Ectodermal cell (in vitro differentiated cells): Measurements from ENCODE around the gene BRF1.

Experiments used
- H3K27ac ChIP-seq: 2 replicates; pipeline ENCODE4 v1.7.0; 2013; ENCODE audit warnings: mild to moderate bottlenecking, low read depth, low read length; ENCODE audit not compliant: insufficient read depth, poor library complexity, severe bottlenecking
- H3K27me3 ChIP-seq: 2 replicates; pipeline ENCODE4 v1.7.0; 2013; ENCODE audit warnings: mild to moderate bottlenecking, low read length; ENCODE audit not compliant: insufficient read depth, control insufficient read depth, poor library complexity, severe bottlenecking
- H3K36me3 ChIP-seq: one replicate; pipeline ENCODE4 v1.7.0; 2013; ENCODE audit warnings: low read length; ENCODE audit not compliant: control insufficient read depth, insufficient read depth
- H3K4me1 ChIP-seq: one replicate; pipeline ENCODE4 v1.7.0; 2013; ENCODE audit warnings: low read length; ENCODE audit not compliant: control insufficient read depth, insufficient read depth
- H3K4me3 ChIP-seq: 2 replicates; pipeline ENCODE4 v1.7.0; 2013; ENCODE audit warnings: low read depth, low read length, control low read depth; ENCODE audit not compliant: insufficient read depth
- H3K9me3 ChIP-seq: 2 replicates; pipeline ENCODE4 v1.7.0; 2013; ENCODE audit warnings: mild to moderate bottlenecking, low read length, moderate library complexity; ENCODE audit not compliant: control insufficient read depth
- WGBS, 2 experiments: methylation state at CpG; one replicate each; pipeline ENCODE4 v1.1.7; 2013; ENCODE audit warnings: missing lambda C conversion rate in 2 of 2; 5-methylcytosine and 5-hydroxymethylcytosine counted together

BRF1 gene

GRCh38 chr14:105227346-105227745 is 73.5 kb downstream of the BRF1 start:
- WGBS, 2 experiments: 96% methylated on average over 14 of the region's 14 CpGs

GRCh38 chr14:105226198-105226597 is 74.6 kb downstream of the BRF1 start:
- 96% methylated on average over 10 of the region's 10 CpGs for WGBS, 2 experiments
- Histone ChIP-seq H3K27me3 (no peaks in the 10 kb centered on the region), H3K36me3 (peaks cover 16% of the 10 kb centered on the region), H3K27ac (no peak overlapping the region), H3K4me3 (no peak overlapping the region), H3K9me3 (no peaks in the 10 kb centered on the region), H3K4me1 (no peaks in the 10 kb centered on the region)

More at GRCh38 chr14:105227346-105227745, 73.5 kb downstream of the BRF1 start:
- Histone ChIP-seq H3K27ac (no peak overlapping the region), H3K9me3 (no peaks in the 10 kb centered on the region), H3K27me3 (no peaks in the 10 kb centered on the region), H3K4me1 (no peaks in the 10 kb centered on the region), H3K36me3 (peaks cover 11% of the 10 kb centered on the region), H3K4me3 (no peak overlapping the region)

DNA sequence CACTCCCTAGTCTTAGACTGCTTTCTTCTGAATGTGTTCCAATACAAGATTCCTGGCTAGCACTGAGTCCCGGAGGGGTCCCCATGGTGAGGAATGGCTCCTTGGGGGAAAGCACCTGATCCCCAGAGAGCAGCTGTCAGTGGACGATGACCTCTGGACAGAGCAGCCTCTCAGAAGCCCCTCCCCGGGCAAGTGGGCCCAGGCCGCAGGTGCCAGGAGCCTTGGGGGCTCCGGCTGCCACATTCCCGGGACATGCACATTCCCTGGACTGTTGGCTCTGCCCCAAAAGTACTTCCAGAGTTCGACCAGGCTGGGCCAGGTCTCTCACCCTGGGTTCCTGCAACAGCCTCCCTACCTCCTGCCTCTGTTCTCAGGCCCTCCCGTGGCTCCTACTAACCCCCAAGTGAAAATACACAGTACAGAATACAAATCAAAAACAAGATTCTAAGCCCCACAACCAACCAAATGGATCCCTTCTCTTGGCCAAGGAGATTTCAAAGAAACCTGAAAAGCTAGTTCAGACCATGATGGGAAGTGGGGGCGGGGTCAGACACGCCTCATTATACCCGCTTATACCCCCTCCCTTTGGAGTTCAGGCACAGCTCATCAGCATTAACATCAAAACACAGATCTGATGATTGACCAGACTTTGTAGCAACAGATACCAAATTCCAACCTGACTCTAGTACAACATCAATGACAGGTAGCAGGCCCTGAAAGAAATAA is 75.8 kb downstream of the BRF1 start:
- H3K4me1 ChIP-seq: no peaks in the 10 kb centered on the region
- H3K9me3 ChIP-seq: no peaks in the 10 kb centered on the region
- 90 to 93% methylated on average over 11 of the region's 11 CpGs for WGBS, 2 experiments
- no peaks in the 10 kb centered on the region for H3K27me3 ChIP-seq
- H3K4me3 ChIP-seq: no peak overlapping the region
- no peak overlapping the region for H3K27ac ChIP-seq
- peaks cover 16% of the 10 kb centered on the region for H3K36me3 ChIP-seq

DNA sequence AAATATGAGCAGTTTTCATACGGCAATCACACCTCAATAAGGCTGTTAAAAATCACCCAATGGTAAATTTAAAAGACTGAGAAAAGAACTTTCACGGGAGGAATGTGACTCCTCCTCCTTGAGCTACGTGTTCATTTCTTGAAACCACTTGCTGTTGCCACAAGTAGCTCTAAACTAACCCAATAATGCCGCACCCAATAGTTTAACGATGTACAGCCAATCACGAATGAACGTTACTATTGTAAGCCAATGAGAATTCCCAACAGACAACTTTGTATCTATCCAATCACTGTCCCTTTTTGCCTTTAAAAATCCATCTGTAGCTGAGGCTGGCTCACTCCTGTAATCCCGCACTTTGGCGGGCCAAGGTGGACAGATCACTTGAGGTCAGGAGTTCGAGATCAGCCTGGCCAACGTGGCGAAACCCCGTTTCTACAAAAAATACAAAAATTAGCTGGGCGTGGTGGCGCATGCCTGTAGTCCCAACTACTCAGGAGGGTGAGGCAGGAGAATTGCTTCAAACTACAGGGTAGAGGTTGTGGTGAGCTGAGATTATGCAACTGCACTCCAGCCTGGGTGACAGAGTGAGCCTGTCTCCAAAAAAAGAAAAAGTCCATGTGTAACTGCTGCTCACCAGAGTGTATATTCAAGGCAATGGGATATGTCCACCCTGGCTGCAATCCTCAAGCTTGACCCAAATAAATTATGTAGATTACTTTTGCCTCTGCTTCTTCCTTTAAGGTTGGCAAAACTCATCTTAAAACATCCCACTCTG is 76.8 kb downstream of the BRF1 start:
- peaks cover 16% of the 10 kb centered on the region for H3K36me3 ChIP-seq
- no peaks in the 10 kb centered on the region for H3K4me1 ChIP-seq
- H3K4me3 ChIP-seq: no peak overlapping the region
- 95 to 96% methylated on average over 15 of the region's 15 CpGs for WGBS, 2 experiments
- H3K9me3 ChIP-seq: no peaks in the 10 kb centered on the region
- no peaks in the 10 kb centered on the region for H3K27me3 ChIP-seq
- H3K27ac ChIP-seq: no peak overlapping the region

DNA sequence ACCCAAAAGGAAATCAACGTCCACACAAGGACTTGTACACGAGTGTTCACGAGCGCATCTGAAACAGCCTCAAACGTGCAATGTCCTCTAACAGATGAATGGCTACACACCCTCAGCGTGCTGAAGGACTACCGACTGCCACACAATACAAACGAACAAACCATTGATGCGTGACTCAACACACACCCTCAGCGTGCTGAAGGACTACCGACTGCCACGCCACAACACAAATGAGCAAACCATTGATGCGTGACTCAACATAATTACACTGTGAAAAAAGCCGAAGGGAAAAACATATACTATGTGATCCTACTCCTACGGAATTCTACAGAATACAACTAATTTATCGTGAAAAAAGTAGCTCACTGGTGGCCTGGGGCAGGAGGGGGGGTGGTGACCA is 77.5 kb downstream of the BRF1 start:
- Histone ChIP-seq H3K36me3 (peaks cover 16% of the 10 kb centered on the region), H3K27ac (no peak overlapping the region), H3K4me1 (no peaks in the 10 kb centered on the region), H3K9me3 (no peaks in the 10 kb centered on the region), H3K27me3 (no peaks in the 10 kb centered on the region), H3K4me3 (no peak overlapping the region)
- 94 to 96% methylated on average over 16 of the region's 16 CpGs for WGBS, 2 experiments

- WGBS, 2 experiments: 96% methylated on average over 27 of the region's 27 CpGs
- no peaks in the 10 kb centered on the region for H3K27me3 ChIP-seq
- no peaks in the 10 kb centered on the region for H3K4me1 ChIP-seq
- no peaks in the 10 kb centered on the region for H3K9me3 ChIP-seq
- no peak overlapping the region for H3K4me3 ChIP-seq
- H3K27ac ChIP-seq: no peak overlapping the region
- peaks cover 16% of the 10 kb centered on the region for H3K36me3 ChIP-seq
Measured at GRCh38 chr14:105221598-105222178, 79.1 kb downstream of the BRF1 start.

DNA sequence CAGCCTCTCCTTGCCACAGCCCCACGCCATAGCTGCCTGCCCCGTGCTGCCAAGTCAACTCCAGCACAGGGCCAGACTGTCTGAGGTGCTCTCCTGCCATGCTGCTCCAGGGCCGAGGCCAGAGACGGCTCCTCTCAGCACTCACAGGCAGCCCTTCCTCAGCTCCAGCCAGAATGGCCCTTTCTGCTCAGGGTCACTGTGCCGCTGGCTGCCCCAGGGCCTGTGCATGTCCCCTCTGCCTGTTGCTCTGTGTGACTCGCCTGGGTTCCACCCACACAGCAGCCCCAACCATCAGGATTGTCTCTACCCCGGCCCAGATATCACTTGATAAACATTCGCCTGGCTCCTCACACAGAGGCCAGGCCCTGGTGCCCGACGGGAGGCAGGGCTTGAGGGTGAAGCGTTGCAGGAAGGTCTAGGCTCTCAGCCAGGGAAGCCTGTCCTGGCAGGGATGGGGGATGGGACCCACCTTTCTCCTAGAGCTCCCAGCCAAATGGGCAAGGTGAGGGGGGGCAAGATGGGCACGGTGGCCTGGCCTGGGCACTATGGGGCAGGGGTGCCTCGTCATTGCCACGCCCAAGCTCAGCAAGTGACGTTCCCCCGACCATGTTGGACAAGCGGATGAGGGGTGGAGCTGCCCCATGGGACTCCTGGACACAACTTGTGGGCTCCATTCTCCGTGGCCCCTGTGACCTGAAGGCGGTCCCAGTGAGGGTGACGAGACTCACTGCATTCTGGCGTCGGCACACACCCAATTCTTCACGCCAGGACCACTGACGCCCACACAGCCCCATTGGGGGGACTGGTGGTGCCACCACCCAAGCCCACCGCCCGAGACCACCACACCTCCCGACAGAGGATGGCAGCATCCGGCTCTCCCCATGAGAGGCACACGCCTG is 79.9 kb downstream of the BRF1 start:
- H3K9me3 ChIP-seq: no peaks in the 10 kb centered on the region
- H3K4me1 ChIP-seq: no peaks in the 10 kb centered on the region
- WGBS, 2 experiments: 96% methylated on average over 29 of the region's 29 CpGs
- H3K27ac ChIP-seq: no peak overlapping the region
- H3K27me3 ChIP-seq: no peaks in the 10 kb centered on the region
- peaks cover 10% of the 10 kb centered on the region for H3K36me3 ChIP-seq
- H3K4me3 ChIP-seq: no peak overlapping the region

DNA sequence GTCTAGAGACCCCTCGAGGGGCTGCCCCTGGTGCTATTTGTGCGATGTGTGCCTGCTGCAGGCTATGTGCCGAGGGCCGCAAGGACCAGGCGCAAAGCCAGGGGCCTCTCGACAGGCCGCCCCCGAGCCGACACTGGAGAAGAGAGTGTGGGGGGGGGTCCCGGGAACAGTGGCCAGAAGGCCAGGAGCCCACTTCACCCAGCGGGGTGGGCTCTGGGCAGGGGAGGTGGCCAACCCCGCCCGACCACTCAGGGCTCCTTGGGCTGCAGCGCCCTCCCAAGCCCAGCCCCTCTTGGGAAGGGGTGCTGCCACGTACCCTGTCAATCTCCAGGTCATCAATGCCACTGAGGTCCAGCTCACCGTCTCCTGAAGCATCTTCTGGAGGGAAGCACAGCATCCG is 81.0 kb downstream of the BRF1 start:
- H3K36me3 ChIP-seq: peaks cover 5% of the 10 kb centered on the region
- no peaks in the 10 kb centered on the region for H3K4me1 ChIP-seq
- H3K4me3 ChIP-seq: no peak overlapping the region
- H3K27ac ChIP-seq: no peak overlapping the region
- H3K9me3 ChIP-seq: no peaks in the 10 kb centered on the region
- 96% methylated on average over 17 of the region's 17 CpGs for whole genome bisulfite sequencing, 2 experiments
- H3K27me3 ChIP-seq: no peaks in the 10 kb centered on the region

DNA sequence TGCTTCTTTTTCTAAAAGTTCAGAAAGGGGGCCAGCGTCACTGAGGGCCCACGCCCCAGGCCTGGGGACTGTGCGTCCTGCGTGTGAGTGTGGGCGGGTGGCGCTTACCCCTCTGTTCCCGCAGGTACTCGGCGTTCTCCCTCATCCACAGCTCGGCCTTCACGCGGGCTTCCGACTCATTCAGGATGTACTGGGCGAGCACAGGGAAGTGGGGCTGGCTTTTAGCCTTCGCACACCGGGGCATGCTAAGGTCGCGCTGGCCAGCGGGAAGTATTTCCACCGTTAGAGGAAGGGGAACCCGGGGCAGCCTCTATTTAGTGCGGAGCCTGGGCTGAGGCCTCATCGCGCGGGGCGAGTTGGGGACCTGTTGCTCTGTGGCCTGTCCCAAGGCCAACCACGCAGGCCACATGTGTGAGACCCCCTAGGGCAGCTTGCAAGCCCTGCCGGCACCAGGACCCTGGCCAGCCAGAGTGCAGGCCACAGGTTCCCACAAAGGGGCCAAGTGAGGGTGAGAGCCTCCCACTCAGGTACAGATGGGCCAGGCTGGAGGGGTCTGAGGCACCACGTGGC is 81.7 kb downstream of the BRF1 start:
- Histone ChIP-seq H3K4me1 (no peaks in the 10 kb centered on the region), H3K36me3 (peaks cover 5% of the 10 kb centered on the region), H3K27ac (no peak overlapping the region), H3K27me3 (no peaks in the 10 kb centered on the region), H3K4me3 (no peak overlapping the region), H3K9me3 (no peaks in the 10 kb centered on the region)
- 95 to 96% methylated on average over 29 of the region's 29 CpGs for WGBS, 2 experiments
